HG02852 (cell line): ENCODE results near the gene IL1R1.

Source experiments
- ATAC-seq: cut with Tn5 transposase; IDR thresholded peaks from one replicate; pipeline ENCODE4 v1.9.1; 2021; ENCODE audit warnings: mild to moderate bottlenecking, moderate library complexity; ENCODE audit not compliant: unreplicated experiment

Gene IL1R1

GRCh38 chr2:102166189-102166845 lies 23.8 kb downstream of the IL1R1 start:
- ATAC-seq: no peak

- ATAC-seq: no peak
Observed at GRCh38 chr2:102168026-102168771, 25.7 kb downstream of the IL1R1 start.

- no peak for ATAC-seq
Observed at GRCh38 chr2:102171946-102172345, 29.4 kb downstream of the IL1R1 start.

GRCh38 chr2:102172745-102173144 lies 30.2 kb downstream of the IL1R1 start:
- no peak for ATAC-seq

GRCh38 chr2:102176172-102176571 lies 33.6 kb downstream of the IL1R1 start:
- ATAC-seq: no peak

GRCh38 chr2:102177814-102178478 lies 35.4 kb downstream of the IL1R1 start:
- ATAC-seq: no peak

- no peak for ATAC-seq
Observed at GRCh38 chr2:102179061-102179460, 36.5 kb downstream of the IL1R1 start.

GRCh38 chr2:102179788-102180686 lies 37.5 kb downstream of the IL1R1 start:
- ATAC-seq: no peak

GRCh38 chr2:102180687-102180999 lies 38.1 kb downstream of the IL1R1 start:
- ATAC-seq: no peak

GRCh38 chr2:102181376-102181775 lies 38.8 kb downstream of the IL1R1 start:
- no peak for ATAC-seq

- ATAC-seq: no peak
Observed at GRCh38 chr2:102181919-102182635, 39.5 kb downstream of the IL1R1 start.

GRCh38 chr2:102184018-102184417 lies 41.5 kb downstream of the IL1R1 start:
- no peak for ATAC-seq

- ATAC-seq: no peak
Observed at GRCh38 chr2:102184568-102184967, 42.0 kb downstream of the IL1R1 start.

GRCh38 chr2:102185347-102185746 lies 42.8 kb downstream of the IL1R1 start:
- no peak for ATAC-seq

GRCh38 chr2:102186791-102187495 lies 44.4 kb downstream of the IL1R1 start, which contains the start of gene IL1RL2:
TSS of gene IL1RL2 (plus strand) at chr2:102187023. CDS start at chr2:102187868, 845 bp downstream.
- ATAC-seq: no peak

- ATAC-seq: no peak
Observed at GRCh38 chr2:102187496-102188150, 45.1 kb downstream of the IL1R1 start.

- no peak for ATAC-seq
Observed at GRCh38 chr2:102190430-102191107, 48.0 kb downstream of the IL1R1 start.

- ATAC-seq: no peak
Observed at GRCh38 chr2:102191501-102191900, 49.0 kb downstream of the IL1R1 start.

- ATAC-seq: no peak
Observed at GRCh38 chr2:102193074-102193473, 50.5 kb downstream of the IL1R1 start.
